GM18519 (cell line): ENCODE data around the gene HORMAD2.
"Not testable (repeated sequence)": the region's sequence is repeated elsewhere in the genome, so short reads cannot be mapped to it uniquely, and the experiment has no call there.

ENCODE experiments used
- ATAC-seq: cut with Tn5 transposase; IDR thresholded peaks from one replicate; pipeline ENCODE4 v1.9.1; 2021; ENCODE audit warnings: mild to moderate bottlenecking, moderate library complexity; ENCODE audit not compliant: unreplicated experiment, low FRiP score

Gene HORMAD2

GRCh38 chr22:30205281-30206115 lies 125.2 kb downstream of the HORMAD2 start:
- ATAC-seq, result no peak

DNA sequence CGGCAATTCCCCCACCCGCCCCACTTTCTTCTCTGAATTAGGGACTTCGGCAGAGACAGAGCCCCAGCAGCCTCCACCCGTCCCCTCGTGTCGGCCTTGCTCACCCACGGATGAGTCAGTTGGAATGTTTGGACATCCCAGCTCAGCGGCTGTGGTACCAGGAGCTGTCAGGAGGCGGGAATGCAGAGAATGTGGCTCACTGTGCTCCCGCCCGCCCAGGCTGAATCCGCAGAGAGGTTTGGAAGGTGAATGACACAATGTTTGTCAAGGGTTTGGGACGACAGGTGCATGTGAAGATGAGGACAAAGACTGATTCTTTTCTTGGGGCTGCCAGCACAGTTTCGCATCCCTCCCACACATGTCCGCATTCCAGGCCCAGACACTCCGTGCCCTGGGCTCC lies 126.7 kb downstream of the HORMAD2 start:
- no peak for ATAC-seq

DNA sequence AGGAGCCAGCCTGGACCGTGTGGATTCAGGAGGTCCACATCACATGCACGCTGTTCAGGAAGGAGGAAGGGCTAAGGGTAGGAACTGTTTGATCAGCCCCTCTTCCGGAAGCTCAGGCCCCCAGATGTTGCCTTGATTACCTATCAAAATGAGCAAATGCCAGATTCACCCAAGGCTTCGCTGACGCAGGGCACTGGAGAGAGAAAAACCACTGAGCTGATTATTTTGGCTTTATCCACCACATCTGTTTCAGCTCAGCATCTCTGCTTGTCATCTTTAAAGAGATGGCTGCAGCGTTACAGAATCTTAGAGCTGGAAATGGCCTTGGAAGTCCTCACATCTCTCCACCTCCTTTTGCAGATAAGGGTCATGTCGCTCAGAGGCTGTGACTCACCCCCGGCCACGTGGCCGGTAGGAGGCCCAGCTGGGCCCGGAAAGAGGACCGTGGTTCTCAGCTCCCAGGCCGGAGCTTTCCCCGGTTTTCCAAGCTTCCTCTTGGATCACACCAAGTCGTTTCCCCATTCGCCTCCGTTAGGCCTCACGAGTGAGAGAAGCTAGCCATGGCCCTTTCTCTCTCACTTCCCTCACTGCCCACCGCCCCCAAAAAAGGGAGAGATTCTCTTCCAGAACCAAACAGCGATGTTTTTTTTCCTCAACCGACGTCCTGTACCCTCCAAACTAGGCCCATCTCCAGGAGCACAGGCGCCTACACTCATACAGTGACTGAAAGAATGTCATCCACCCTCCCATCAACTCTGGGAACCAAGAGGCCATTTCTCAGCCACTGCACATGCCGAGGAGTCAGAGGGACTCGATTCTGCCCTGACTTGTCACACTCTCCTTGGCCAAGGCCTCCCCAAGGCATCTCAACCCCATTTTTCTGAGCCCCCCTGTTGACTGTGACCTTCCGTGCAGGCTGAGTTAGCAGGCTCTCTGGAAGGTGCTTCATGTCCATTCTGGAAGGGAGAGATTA lies 128.7 kb downstream of the HORMAD2 start:
- no peak for ATAC-seq

GRCh38 chr22:30209642-30210041 lies 129.4 kb downstream of the HORMAD2 start:
- no peak for ATAC-seq

DNA sequence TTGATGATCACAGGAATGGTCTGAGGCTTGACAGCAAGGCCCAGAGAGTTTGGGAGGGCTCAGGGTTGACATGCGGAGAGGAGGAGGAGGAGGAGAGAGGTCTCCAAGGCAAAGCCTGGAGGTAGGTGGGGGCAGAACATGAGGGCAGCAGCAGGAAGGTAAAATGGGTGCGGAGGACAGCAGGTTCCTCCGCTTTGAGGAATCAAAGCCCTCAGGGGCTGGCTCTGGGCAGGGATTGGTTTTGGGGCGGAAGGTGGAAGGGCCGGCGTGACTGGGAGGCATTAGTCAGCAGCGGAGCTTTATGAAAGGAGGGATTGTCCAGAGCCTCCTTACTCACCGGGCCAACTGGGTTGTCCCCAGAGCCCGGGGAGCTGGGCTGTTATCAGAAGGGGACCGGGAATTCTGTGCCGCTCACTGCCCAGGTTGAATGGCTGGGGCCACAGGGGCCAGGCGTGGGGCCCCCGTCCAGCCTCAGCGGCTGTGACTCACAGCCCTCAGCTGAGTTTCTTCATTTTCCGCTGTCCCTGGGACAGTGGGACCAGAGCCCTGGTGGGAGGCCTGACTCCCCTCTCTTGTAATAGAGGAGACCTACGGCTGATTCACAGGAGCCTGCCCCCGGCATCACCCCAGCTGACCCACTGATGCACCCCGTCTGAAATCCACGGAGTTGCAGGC lies 130.1 kb downstream of the HORMAD2 start:
- ATAC-seq, result no peak

GRCh38 chr22:30211124-30211820 lies 131.0 kb downstream of the HORMAD2 start:
- no peak for ATAC-seq

- no peak for ATAC-seq
These were observed 132.2 kb downstream of the HORMAD2 start for GRCh38 chr22:30212363-30212995.

DNA sequence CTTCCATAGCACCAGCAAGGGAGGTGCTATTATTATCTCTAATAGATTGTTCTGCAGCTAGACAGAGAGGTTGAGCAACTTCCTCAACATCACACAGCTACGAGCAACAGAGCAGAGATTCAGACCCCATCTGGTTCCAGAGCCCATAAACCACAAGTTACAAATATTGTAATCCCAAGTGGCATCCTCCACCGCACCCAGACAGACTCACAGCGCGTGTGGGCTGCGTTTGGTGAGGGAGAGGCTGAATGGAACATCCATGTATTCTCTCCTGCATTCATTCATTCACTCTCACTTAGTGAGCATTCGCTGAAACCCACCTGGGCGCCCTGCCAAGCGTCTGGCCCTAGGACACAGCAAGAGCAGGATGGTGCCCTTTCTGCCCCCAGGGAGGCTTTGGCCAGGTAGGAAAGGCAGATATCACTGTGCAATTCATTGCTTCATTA lies 132.8 kb downstream of the HORMAD2 start:
- ATAC-seq, result no peak

DNA sequence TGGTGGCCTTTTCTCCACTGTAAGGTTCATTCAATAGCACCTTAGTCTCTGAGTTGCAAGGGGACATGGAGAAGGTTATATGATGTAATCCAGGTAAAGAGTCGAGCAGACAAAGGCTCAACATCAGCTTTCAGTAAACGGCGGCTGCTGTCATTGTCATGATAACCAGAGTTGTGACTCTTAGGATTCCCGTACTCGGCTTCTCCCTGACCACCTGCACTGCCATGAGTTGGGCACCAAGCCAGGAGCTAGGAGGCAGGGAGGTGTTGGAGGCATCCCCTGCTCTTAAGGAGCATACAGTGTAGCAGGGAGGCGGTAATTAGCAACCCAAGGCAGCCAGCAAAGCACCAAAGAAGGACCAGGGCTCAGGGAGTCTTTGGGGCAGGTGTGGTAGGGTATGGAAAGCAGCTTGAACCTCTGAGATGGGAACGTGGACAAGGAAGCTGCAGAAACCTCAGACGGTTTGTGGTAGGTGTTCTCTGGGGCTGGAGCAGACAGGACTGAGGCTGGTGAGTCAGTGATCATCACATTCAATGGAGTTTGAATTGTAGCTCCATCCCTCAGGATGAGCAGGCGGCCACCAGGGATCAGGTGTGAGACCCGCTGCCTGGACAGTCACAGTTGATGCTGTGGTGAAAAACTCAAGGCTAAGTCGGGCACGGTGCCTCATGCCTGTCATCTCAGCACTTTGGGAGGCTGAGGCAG lies 134.6 kb downstream of the HORMAD2 start:
- ATAC-seq, result no peak

DNA sequence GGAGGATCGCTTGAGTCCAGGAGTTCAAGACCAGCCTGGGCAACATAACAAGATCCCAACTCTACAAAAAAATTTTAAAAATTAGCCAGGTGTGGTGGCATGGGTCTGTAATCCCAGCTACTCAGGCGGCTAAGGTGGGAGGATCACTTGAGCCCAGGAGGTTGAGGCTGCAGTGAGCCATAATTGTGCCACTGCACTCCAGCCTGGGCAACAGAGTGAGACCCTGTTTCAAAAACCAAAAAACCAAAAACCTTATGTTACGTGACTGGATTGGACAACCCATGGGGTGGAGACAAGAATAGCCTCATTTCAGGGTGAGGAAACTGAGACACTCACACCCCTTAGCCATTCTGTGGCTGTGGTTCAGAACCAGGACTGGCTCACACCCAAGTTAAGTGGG lies 136.0 kb downstream of the HORMAD2 start:
- ATAC-seq, result not testable (repeated sequence)

GRCh38 chr22:30216710-30217109 lies 136.4 kb downstream of the HORMAD2 start:
- ATAC-seq, result no peak

DNA sequence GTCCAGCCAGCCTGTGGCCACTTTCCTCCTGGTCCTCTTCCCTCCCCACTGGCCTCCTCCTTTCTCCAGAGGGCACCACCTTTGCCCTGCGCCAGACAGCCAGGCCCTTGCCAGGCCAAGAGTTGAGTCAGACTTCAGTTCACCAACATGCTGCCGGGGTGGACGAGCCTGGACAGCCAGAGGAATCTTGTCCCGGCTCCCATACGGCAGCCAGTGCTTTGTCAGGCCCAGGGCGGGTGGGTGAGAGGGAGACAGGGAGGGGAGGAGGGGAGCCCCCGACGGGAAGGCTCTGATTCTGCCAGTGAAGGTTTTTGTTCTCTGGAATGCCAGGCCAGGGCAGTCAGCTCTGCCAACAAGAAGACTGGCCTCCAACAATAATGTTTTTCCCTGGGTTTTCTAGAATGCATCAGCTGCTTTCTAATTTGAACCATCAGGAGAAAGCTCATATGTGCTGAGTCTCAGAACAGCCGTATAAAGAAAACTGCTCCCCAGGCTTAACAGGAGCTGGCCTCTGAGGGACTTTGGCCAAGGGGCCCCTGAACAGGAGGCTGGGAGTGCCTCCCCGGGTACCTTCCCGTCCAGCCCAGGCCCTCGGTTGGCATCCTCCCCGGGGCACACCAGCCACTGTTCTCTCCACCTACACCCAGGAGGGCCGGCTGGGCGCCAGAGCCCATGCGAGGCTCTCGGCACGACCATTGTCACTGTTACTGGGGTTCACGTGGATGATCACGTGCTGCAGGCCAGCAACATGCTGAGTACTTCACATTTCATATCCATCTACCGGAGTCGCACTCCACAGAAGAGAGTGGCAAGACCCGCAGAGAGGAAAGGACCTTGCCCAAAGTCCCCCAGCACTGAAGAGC lies 137.7 kb downstream of the HORMAD2 start:
- ATAC-seq, result no peak

- no peak for ATAC-seq
These were observed 138.9 kb downstream of the HORMAD2 start for GRCh38 chr22:30219049-30219654.

- no peak for ATAC-seq
These were observed 139.5 kb downstream of the HORMAD2 start for GRCh38 chr22:30219668-30220278.

DNA sequence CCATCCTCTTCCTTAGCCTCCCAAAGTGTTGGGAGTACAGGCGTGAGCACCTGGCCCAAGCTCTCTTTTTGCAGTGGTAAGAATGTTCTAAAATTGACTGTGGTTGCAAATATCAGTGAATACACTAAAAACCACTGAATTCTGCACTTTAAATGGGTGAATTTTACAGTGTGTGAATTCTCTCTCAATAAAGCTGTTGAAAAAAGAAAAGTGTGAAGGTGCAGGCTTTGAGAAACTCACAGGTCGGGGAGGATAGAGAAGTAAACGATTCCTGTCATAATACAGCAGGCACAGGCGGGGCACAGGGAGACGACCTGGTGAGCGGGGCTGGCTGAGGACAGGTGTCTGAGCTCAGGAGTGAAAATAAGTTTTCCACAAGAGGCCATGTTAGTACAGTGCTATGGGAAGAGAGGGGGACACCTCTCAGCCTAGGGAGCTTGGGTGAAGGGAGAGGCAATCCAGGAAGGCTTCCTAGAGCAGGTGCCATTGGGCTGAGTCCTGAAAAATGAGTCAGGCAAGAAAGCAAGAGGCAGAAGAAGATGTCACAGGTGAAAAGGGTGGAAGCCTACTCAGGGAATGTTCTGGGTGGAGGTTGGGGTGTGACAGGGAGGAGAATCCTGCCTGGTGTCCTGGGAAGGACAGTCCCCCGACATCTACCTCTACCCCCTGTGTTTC lies 140.2 kb downstream of the HORMAD2 start:
- no peak for ATAC-seq

DNA sequence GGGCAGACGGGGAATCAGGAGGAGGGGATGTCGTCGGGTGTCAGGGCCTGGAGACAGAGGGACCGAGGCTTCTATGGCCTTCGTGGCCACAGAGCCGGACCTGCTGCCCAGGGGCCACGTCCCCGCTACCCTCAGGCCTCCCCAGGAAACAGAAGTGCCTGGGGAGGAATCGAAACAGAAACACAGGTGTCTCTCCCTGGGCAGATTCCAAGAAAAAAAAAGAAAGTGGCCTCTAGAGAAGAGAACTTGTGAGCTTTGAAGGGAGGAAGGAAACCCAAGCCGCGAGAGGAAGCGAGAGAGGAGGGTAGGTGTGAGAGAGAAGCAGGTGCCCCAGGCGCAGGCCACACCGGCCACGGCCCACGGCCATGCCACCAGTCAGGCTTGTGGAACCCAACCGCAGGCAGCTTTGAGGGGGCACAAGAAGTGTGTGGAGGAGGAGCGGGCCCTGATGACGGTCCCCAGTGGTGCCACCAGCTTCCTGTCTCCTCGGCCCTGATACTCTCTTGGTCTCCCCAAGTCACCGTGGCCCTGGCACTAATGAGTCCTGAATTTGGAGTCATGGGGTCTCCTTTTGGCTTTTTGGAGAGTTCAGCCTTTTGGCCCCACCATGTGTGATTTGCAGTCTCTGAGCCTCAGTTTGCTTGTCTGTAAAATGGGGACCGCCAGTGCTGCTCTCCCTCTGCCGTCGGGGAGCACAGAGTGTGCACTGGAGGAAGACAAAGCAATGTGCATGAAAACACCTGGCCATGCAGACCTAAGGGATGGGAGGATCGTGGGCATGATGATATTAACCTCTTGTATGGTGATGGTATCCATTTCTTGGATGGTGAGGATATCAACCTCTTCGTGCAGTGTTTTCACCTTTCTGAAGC lies 141.1 kb downstream of the HORMAD2 start:
- no peak for ATAC-seq
